HepG2 (cell line): ENCODE data around the gene LITAFD. TPM values are rescaled to one million over a fixed set of nuclear protein-coding genes. Genes with fewer than 3 reads are reported as not detected.
A peak's percentile ranks its signal among the peaks of the same experiment; 100 is the strongest.

Experiments used
- AGO2 ChIP-seq: fragments of 200-400 bp; formaldehyde crosslinking; optimal IDR thresholded peaks from 2 replicates; pipeline ENCODE3; 2017; ENCODE audit warnings: mild to moderate bottlenecking, low read depth, low read length, moderate library complexity
- CBX2 ChIP-seq, 2 experiments: fragments of 200-600 bp in 1 of 2; sonication (generic); formaldehyde crosslinking in 1 of 2; IDR thresholded peaks; 2 replicates each; pipeline versions ENCODE4 v1.7.0 to v1.8.1; 2018 to 2022; ENCODE audit warnings: low read depth in 2 of 2, low read length in 1 of 2, mild to moderate bottlenecking in 1 of 2, missing genetic modification reagents in 1 of 2
- CREM ChIP-seq, 2 experiments: sonication (generic) in 1 of 2; formaldehyde crosslinking in 1 of 2; IDR thresholded peaks; 2 replicates each; pipeline versions ENCODE4 v1.4.0 to v1.6.1; 2016 to 2020; ENCODE audit warnings: antibody characterized with exemption in 1 of 2, mild to moderate bottlenecking in 1 of 2, missing genetic modification reagents in 1 of 2
- HOXA9 ChIP-seq: sonication (generic); formaldehyde crosslinking; IDR thresholded peaks from 2 replicates; pipeline ENCODE4 v1.8.1; 2022; ENCODE audit warnings: missing genetic modification reagents, mild to moderate bottlenecking, moderate library complexity, borderline replicate concordance
- THYN1 ChIP-seq: sonication (generic); formaldehyde crosslinking; IDR thresholded peaks from 2 replicates; pipeline ENCODE4 v1.8.1; 2023; ENCODE audit warnings: low read depth, mild to moderate bottlenecking, moderate library complexity, missing genetic modification reagents, borderline replicate concordance
- TRIM24 ChIP-seq: sonication (generic); formaldehyde crosslinking; IDR thresholded peaks from 2 replicates; pipeline ENCODE4 v1.8.0; 2022; ENCODE audit warnings: mild to moderate bottlenecking, missing genetic modification reagents
- ZNF225 ChIP-seq: sonication (generic); formaldehyde crosslinking; IDR thresholded peaks from 2 replicates; pipeline ENCODE4 v1.4.0; 2020; ENCODE audit warnings: mild to moderate bottlenecking, missing genetic modification reagents
- ZNF776 ChIP-seq: sonication (generic); formaldehyde crosslinking; IDR thresholded peaks from 2 replicates; pipeline ENCODE4 v1.4.0; 2020; ENCODE audit warnings: mild to moderate bottlenecking, missing genetic modification reagents
- polyA plus RNA-seq, 8 experiments: library from polyadenylated mRNA; depleted of rRNA in 3 of 8; stranded (reverse) in 7 of 8; unstranded in 1 of 8; fragments of >200 nt; fragmentation: Illumina TruSeq in 4 of 8; extraction: Trizol in 4 of 8; gene quantifications; 2 replicates each; pipeline versions ENCODE4 v1.2.1 to v1.2.3, GENCODE V29; 2011 to 2016; ENCODE audit warnings: low read depth in 4 of 8, missing spikeins in 1 of 8, mixed read lengths in 1 of 8; ENCODE audit not compliant: insufficient read depth in 1 of 8
- total RNA-seq, 5 experiments: library from RNA; depleted of rRNA; stranded (reverse); fragments of >200 nt; fragmentation: Illumina TruSeq; extraction: Trizol; gene quantifications; 2 replicates each; pipeline ENCODE4 v1.2.3, GENCODE V29; 2016; ENCODE audit warnings: low read depth in 1 of 5
- TF ChIP-seq, protein P1 (sequence below): IDR thresholded peaks from 2 replicates; pipeline ENCODE4 v1.6.1; 2016; ENCODE audit warnings: missing compliant biosample characterization, missing genetic modification reagents, borderline replicate concordance
- TF ChIP-seq, protein P2 (sequence below): sonication (generic); formaldehyde crosslinking; IDR thresholded peaks from 2 replicates; pipeline ENCODE4 v1.8.0; 2022; ENCODE audit warnings: missing genetic modification reagents, low read depth, mild to moderate bottlenecking, borderline replicate concordance

The LITAFD gene
- total and polyA plus RNA-seq, 2 of the 13 experiments (the other 11 are each of a cell fraction or from before 2014, with no cell fraction given) = not detected

DNA sequence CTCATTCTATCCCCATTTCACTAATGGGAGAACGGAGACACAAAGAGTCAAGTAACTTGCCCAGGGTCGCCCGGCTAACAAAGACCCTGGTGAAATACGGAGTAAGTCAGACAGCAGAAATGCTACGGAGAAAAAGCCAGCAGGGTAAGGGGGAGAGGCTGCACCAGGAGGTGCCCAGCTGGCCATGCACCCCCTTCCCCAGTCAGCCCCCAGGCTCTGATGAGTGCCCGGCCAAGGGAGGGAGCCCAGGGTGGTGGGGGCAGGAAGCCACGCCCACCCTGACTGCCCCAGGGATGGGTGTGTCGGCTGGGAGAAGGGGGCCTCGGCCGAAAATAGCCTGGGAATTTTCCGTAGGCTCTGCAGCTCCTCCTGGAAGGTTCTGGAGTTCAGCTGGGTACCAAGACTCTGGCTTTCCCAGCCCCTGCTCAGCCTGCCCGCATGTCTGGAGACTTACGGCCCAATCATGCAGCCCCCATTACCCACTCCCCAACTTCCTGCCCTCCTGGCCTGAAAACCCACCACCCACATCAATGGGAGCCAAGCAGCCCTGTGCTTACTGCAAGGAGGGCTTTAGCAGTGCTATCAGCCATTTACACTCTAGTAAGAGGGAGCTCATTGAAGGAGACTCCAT is 17.6 kb upstream of the LITAFD start (continued):
- TF ChIP-seq CREM (IDR thresholded peaks at IDR 0.05) (no peak), CREM (CRISPR knock-in tag; IDR thresholded peaks at IDR 0.05) (no peak), ZNF225 (CRISPR knock-in tag) (no peak), HOXA9 (CRISPR knock-in tag) (no peak), THYN1 (no peak), CBX2 (IDR thresholded peaks at IDR 0.05; ENCODE audit: low read depth, low read length) (no peak), CBX2 (CRISPR knock-in tag; IDR thresholded peaks at IDR 0.05; ENCODE audit: low read depth) (no peak), ZNF776 (CRISPR knock-in tag) (no peak), TRIM24 (CRISPR knock-in tag) (no peak), AGO2 (peak; percentile 94)
- TF ChIP-seq, protein P1, sequence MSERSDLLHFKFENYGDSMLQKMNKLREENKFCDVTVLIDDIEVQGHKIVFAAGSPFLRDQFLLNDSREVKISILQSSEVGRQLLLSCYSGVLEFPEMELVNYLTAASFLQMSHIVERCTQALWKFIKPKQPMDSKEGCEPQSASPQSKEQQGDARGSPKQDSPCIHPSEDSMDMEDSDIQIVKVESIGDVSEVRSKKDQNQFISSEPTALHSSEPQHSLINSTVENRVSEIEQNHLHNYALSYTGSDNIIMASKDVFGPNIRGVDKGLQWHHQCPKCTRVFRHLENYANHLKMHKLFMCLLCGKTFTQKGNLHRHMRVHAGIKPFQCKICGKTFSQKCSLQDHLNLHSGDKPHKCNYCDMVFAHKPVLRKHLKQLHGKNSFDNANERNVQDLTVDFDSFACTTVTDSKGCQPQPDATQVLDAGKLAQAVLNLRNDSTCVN = peak; percentile 11; the same call in 1 of the 2 replicates
- TF ChIP-seq, protein P2, sequence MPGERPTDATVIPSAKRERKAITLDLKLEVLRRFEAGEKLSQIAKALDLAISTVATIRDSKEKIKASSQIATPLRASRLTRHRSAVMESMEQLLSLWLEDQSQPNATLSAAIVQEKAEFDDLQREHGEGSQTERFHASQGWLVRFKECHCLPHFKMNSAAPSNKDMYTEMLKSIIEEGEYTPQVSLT (CRISPR knock-in tag) = no peak
- TF ChIP-seq, all 625 proteins: peak for 47
